HepG2 (cell line): ENCODE results near the gene BABAM2. TPM values are rescaled to one million over a fixed set of nuclear protein-coding genes. Genes with fewer than 3 reads are reported as not detected.

ENCODE experiments used
- ATAC-seq: fragments of 200-7000 bp; cut with Tn5 transposase; 3 replicates; pipeline ENCODE4 v1.9.1; 2020; ENCODE audit warnings: mild to moderate bottlenecking, moderate library complexity
- BruUV-seq: library from RNA; stranded (reverse); fragments of 400-500 nt; replicated peaks from 2 replicates; lab custom pipeline; 2021; lab: Mats Ljungman, UMichigan
- CTCF ChIA-PET: fragments of 300-600 bp; formaldehyde crosslinking; extraction: SDS; loops from one replicate; lab custom pipeline; 2021; ENCODE audit warnings: low total read pairs, inconsistent platforms, low intra/inter-chr PET ratio; lab: Yijun Ruan, JAX
- POLR2A ChIA-PET: fragments of 350-600 bp; sonication (Branson Sonifier 250); formaldehyde crosslinking; loops from one replicate; lab custom pipeline; 2020; ENCODE audit warnings: antibody characterized with exemption, inconsistent platforms; lab: Yijun Ruan, JAX
- DNase-seq: peaks from one replicate; pipeline ENCODE4 v3.0.0-alpha.2; 2015; ENCODE audit warnings: low spot score
- FAIRE-seq: peaks from 3 replicates; lab custom pipeline; 2011; peaks lifted over from hg19 to GRCh38; lab: Jason Lieb, UNC
- H2AFZ ChIP-seq: one replicate; pipeline ENCODE4 v1.6.1; 2011; ENCODE audit warnings: low read length, inconsistent platforms
- H3K27ac ChIP-seq: fragments of 300-600 bp; 3 replicates; pipeline ENCODE4 v1.8.0; 2011; ENCODE audit warnings: mixed run types, mild to moderate bottlenecking, mixed read lengths, low read length, inconsistent platforms; ENCODE audit not compliant: insufficient read depth; ENCODE audit errors: extremely low read length
- H3K27me3 ChIP-seq, 2 experiments: fragments of 200-600 bp in 1 of 2; 2 replicates in 1 of 2; 3 replicates in 1 of 2; pipeline versions ENCODE4 v1.6.0 to v1.8.0; 2011; ENCODE audit warnings: low read length in 2 of 2, mild to moderate bottlenecking in 2 of 2, moderate library complexity in 2 of 2, inconsistent platforms in 1 of 2; ENCODE audit not compliant: insufficient read depth in 2 of 2, control insufficient read depth in 1 of 2
- H3K36me3 ChIP-seq, 2 experiments: fragments of 200-600 bp in 1 of 2; replicated peaks in 1 of 2; 2 replicates in 1 of 2; 3 replicates in 1 of 2; pipeline versions ENCODE4 v1.5.1 to v1.8.0; 2011; ENCODE audit warnings: low read length in 2 of 2, inconsistent platforms in 1 of 2; ENCODE audit not compliant: insufficient read depth in 2 of 2, control insufficient read depth in 1 of 2
- H3K4me1 ChIP-seq: 2 replicates; pipeline ENCODE4 v1.5.1; 2012; ENCODE audit warnings: low read length, inconsistent platforms; ENCODE audit not compliant: insufficient read depth
- H3K4me2 ChIP-seq: 2 replicates; pipeline ENCODE4 v1.6.0; 2011; ENCODE audit warnings: low read depth, low read length, inconsistent platforms
- H3K4me3 ChIP-seq, 3 experiments: fragments of 200-600 bp in 1 of 3; sonication (generic), shearing (Covaris generic) in 1 of 3; replicated peaks in 1 of 3; 2 replicates each; pipeline ENCODE4 v1.5.1; 2011 to 2016; ENCODE audit warnings: low read length in 3 of 3, inconsistent platforms in 2 of 3, low read depth in 2 of 3, mild to moderate bottlenecking in 2 of 3, control low read depth in 1 of 3, mixed read lengths in 1 of 3; ENCODE audit not compliant: insufficient read depth in 1 of 3
- H3K79me2 ChIP-seq: one replicate; pipeline ENCODE4 v1.6.1; 2011; ENCODE audit warnings: low read length, inconsistent platforms; ENCODE audit not compliant: insufficient read depth
- H3K9ac ChIP-seq: 2 replicates; pipeline ENCODE4 v1.6.0; 2011; ENCODE audit warnings: mild to moderate bottlenecking, low read depth, low read length, inconsistent platforms; ENCODE audit not compliant: insufficient read depth
- H3K9me3 ChIP-seq: 2 replicates; pipeline ENCODE4 v1.5.1; 2012; ENCODE audit warnings: mild to moderate bottlenecking, low read length
- H4K20me1 ChIP-seq: 2 replicates; pipeline ENCODE4 v1.6.0; 2011; ENCODE audit warnings: inconsistent platforms, mild to moderate bottlenecking, low read length, moderate library complexity; ENCODE audit not compliant: insufficient read depth
- CTCF ChIP-seq: sonication (generic); formaldehyde crosslinking; IDR thresholded peaks from 2 replicates; pipeline ENCODE4 v1.5.0; 2020; ENCODE audit warnings: mild to moderate bottlenecking, missing genetic modification reagents, moderate library complexity
- HNF4A ChIP-seq: sonication (generic); formaldehyde crosslinking; IDR thresholded peaks from 2 replicates; pipeline ENCODE4 v1.4.0; 2020; ENCODE audit warnings: missing genetic modification reagents
- PCBP1 ChIP-seq: fragments of 200-400 bp; formaldehyde crosslinking; IDR thresholded peaks from 2 replicates; pipeline ENCODE4 v1.6.1; 2017; ENCODE audit warnings: mild to moderate bottlenecking, low read depth, low read length, borderline replicate concordance
- RBM39 ChIP-seq: fragments of 200-400 bp; formaldehyde crosslinking; IDR thresholded peaks from one replicate; pipeline ENCODE4 v1.6.1; 2018; ENCODE audit warnings: antibody characterized with exemption, mild to moderate bottlenecking, low read depth, low read length; ENCODE audit not compliant: poor library complexity, severe bottlenecking
- RNF2 ChIP-seq: fragments of 450-650 bp; conservative IDR thresholded peaks from 2 replicates; pipeline ENCODE4 v1.6.1; 2016; ENCODE audit warnings: low read depth
- SYNCRIP ChIP-seq: fragments of 200-400 bp; formaldehyde crosslinking; IDR thresholded peaks from 2 replicates; pipeline ENCODE4 v1.6.1; 2018; ENCODE audit warnings: mild to moderate bottlenecking, low read depth, low read length; ENCODE audit not compliant: insufficient read depth
- TFAP4 ChIP-seq: sonication (generic); IDR thresholded peaks from 2 replicates; pipeline ENCODE4 v1.6.1; 2016; ENCODE audit warnings: low read depth, borderline replicate concordance
- ZBTB42 ChIP-seq: sonication (generic); formaldehyde crosslinking; IDR thresholded peaks from 2 replicates; pipeline ENCODE4 v1.5.0; 2020; ENCODE audit warnings: mild to moderate bottlenecking, missing genetic modification reagents
- ZFAT ChIP-seq: sonication (generic); formaldehyde crosslinking; conservative IDR thresholded peaks from 2 replicates; pipeline ENCODE4 v1.8.1; 2023; ENCODE audit warnings: missing genetic modification reagents, inconsistent platforms
- ZFP36 ChIP-seq: fragments of 150-350 bp; IDR thresholded peaks from 2 replicates; pipeline ENCODE4 v1.6.1; 2018; ENCODE audit warnings: borderline replicate concordance, low read length, low read depth; ENCODE audit not compliant: partially characterized antibody
- ZKSCAN1 ChIP-seq: fragments of 150-350 bp; IDR thresholded peaks from 2 replicates; pipeline ENCODE4 v1.6.1; 2014; ENCODE audit warnings: low read length
- ZMYM3 ChIP-seq: sonication (generic); formaldehyde crosslinking; IDR thresholded peaks from 2 replicates; pipeline ENCODE4 v1.5.1; 2020; ENCODE audit warnings: mild to moderate bottlenecking, missing genetic modification reagents
- ZNF550 ChIP-seq: sonication (generic); formaldehyde crosslinking; IDR thresholded peaks from 2 replicates; pipeline ENCODE4 v1.4.0; 2020; ENCODE audit warnings: mild to moderate bottlenecking, missing genetic modification reagents, borderline replicate concordance
- ZNF850 ChIP-seq: sonication (generic); formaldehyde crosslinking; conservative IDR thresholded peaks from 2 replicates; pipeline ENCODE4 v1.9.0; 2021; ENCODE audit warnings: mild to moderate bottlenecking, missing genetic modification reagents
- WGBS: methylation state at CpG from one replicate; pipeline ENCODE4 v1.1.6; 2017; ENCODE audit warnings: low lambda C conversion rate; 5-methylcytosine and 5-hydroxymethylcytosine counted together
- in situ Hi-C: cut with HindIII; loops from 2 replicates; pipeline ENCODE4 v1.10.0; 2017; ENCODE audit warnings: low pct_unique_long_range_greater_than_20kb; ENCODE audit not compliant: extremely low pct_ligation_motif_present
- intact Hi-C: fragments of 100-400 bp; cut with micrococcal nuclease; formaldehyde crosslinking; loops from one replicate; pipeline ENCODE4 v1.10.0; 2022; ENCODE audit not compliant: unreplicated experiment
- polyA plus RNA-seq, 8 experiments: library from polyadenylated mRNA; depleted of rRNA in 3 of 8; stranded (reverse) in 7 of 8; unstranded in 1 of 8; fragments of >200 nt; fragmentation: Illumina TruSeq in 4 of 8; extraction: Trizol in 4 of 8; gene quantifications; 2 replicates each; pipeline versions ENCODE4 v1.2.1 to v1.2.3, GENCODE V29; 2011 to 2016; ENCODE audit warnings: low read depth in 4 of 8, missing spikeins in 1 of 8, mixed read lengths in 1 of 8; ENCODE audit not compliant: insufficient read depth in 1 of 8
- total RNA-seq, 5 experiments: library from RNA; depleted of rRNA; stranded (reverse); fragments of >200 nt; fragmentation: Illumina TruSeq; extraction: Trizol; gene quantifications; 2 replicates each; pipeline ENCODE4 v1.2.3, GENCODE V29; 2016; ENCODE audit warnings: low read depth in 1 of 5

The BABAM2 gene
- total and polyA plus RNA-seq, 2 of the 13 experiments (the other 11 are each of a cell fraction or from before 2014, with no cell fraction given), result 24.9 to 28.0 TPM

GRCh38 chr2:28347193-28347592, 456.7 kb downstream of the BABAM2 start:
- Histone ChIP-seq H3K27me3 (peaks cover 8 to 28% of the 10 kb centered on the region in 2 experiments; a peak in 4 of 5 replicates), H3K9ac (no peak overlapping the region), H3K9me3 (no peaks in the 10 kb centered on the region), H3K27ac (no peak overlapping the region)
- WGBS, result 63% methylated on average over 5 of the region's 6 CpGs
- CTCF ChIA-PET, result no interaction called here
- no TSS peak for BruUV-seq
- TF ChIP-seq ZMYM3 (CRISPR knock-in tag) (peak; percentile 74), RBM39 (no peak), ZFP36 (peak; percentile 97), HNF4A (CRISPR knock-in tag) (no peak), ZKSCAN1 (0 out of 2 replicates have a peak, but pooled peaks have one; percentile 18)
- TF ChIP-seq, all 625 proteins: peak for 3
- FAIRE-seq, result no peak
- no peak overlapping the region for H3K4me2 ChIP-seq
- intact Hi-C loops (no loop called here), in situ Hi-C loops (no loop called here)
- POLR2A ChIA-PET, result no interaction called here
- ATAC-seq, result no peak
- H3K4me1 ChIP-seq, result peaks cover 20% of the 10 kb centered on the region
- H4K20me1 ChIP-seq, result no peaks in the 10 kb centered on the region
- H3K79me2 ChIP-seq, result no peaks in the 10 kb centered on the region
- no peak overlapping the region for H3K4me3 ChIP-seq
- H3K36me3 ChIP-seq, result no peaks in the 10 kb centered on the region
- no peak for DNase-seq
- H2AFZ ChIP-seq, result no peak overlapping the region

- no peaks in the 10 kb centered on the region for H3K9me3 ChIP-seq
- no peaks in the 10 kb centered on the region for H3K79me2 ChIP-seq
- BruUV-seq, result no TSS peak
- DNase-seq, result no peak
- H3K9ac ChIP-seq, result no peak overlapping the region
- in situ Hi-C loops (no loop called here), intact Hi-C loops (no loop called here)
- peak overlapping the region in 1 of 3 experiments; percentile 20; a peak in 1 of 6 replicates for H3K4me3 ChIP-seq
- H3K4me1 ChIP-seq, result peaks cover 16% of the 10 kb centered on the region
- no peak overlapping the region for H3K27ac ChIP-seq
- H3K27me3 ChIP-seq, result peaks cover 8 to 32% of the 10 kb centered on the region in 2 experiments; a peak in 4 of 5 replicates
- no peaks in the 10 kb centered on the region for H3K36me3 ChIP-seq
- WGBS, result 49% methylated on average over 8 of the region's 9 CpGs
- FAIRE-seq, result no peak
- POLR2A ChIA-PET, result no interaction called here
- no peak overlapping the region for H2AFZ ChIP-seq
- H4K20me1 ChIP-seq, result no peaks in the 10 kb centered on the region
- ATAC-seq, result no peak
- peak overlapping the region; percentile 9; the same call in 1 of the 2 replicates for H3K4me2 ChIP-seq
- CTCF ChIA-PET, result no interaction called here
- TF ChIP-seq SYNCRIP (no peak), PCBP1 (no peak), CTCF (no peak), ZNF850 (no peak), ZNF550 (CRISPR knock-in tag) (no peak), RNF2 (no peak), ZBTB42 (CRISPR knock-in tag) (no peak), TFAP4 (no peak), ZFAT (CRISPR knock-in tag) (no peak)
These were observed 457.1 kb downstream of the BABAM2 start for GRCh38 chr2:28347596-28347995.
